Activated CD8-positive, alpha-beta T cell treated with anti-CD3 and anti-CD28 coated beads for 36 hours (primary cell): ENCODE data around the gene SARM1. TPM values are rescaled to one million over a fixed set of nuclear protein-coding genes. Genes with fewer than 3 reads are reported as not detected.
A peak's percentile ranks its signal among the peaks of the same experiment; 100 is the strongest.

Source experiments
- ATAC-seq: fragments of 200-7000 bp; cut with Tn5 transposase; one replicate; pipeline ENCODE4 v1.10.0; 2021; ENCODE audit warnings: mild to moderate bottlenecking, moderate library complexity
- CTCF ChIA-PET: fragments of 350-600 bp; sonication (Branson Sonifier 250); formaldehyde crosslinking; loops from one replicate; lab custom pipeline; 2021; ENCODE audit warnings: antibody characterized with exemption; lab: Charles Lee
- POLR2A ChIA-PET: fragments of 350-600 bp; sonication (Branson Sonifier 250); formaldehyde crosslinking; loops from one replicate; lab custom pipeline; 2021; ENCODE audit warnings: antibody characterized with exemption; lab: Charles Lee
- DNase-seq: peaks from one replicate; pipeline ENCODE4 v3.0.0-alpha.2; 2020
- H3K27ac Mint-ChIP-seq: one replicate; pipeline ENCODE4 v1.8.0; 2021; ENCODE audit warnings: mild to moderate bottlenecking, mixed read lengths
- H3K27me3 Mint-ChIP-seq: one replicate; pipeline ENCODE4 v1.8.0; 2021; ENCODE audit warnings: mixed read lengths
- H3K36me3 Mint-ChIP-seq: one replicate; pipeline ENCODE4 v1.8.0; 2021; ENCODE audit warnings: low read depth, mixed read lengths
- H3K4me1 Mint-ChIP-seq: one replicate; pipeline ENCODE4 v1.8.0; 2021; ENCODE audit warnings: low read depth, mixed read lengths
- H3K4me3 Mint-ChIP-seq: one replicate; pipeline ENCODE4 v1.8.0; 2021; ENCODE audit warnings: mild to moderate bottlenecking, moderate library complexity, mixed read lengths
- H3K9me3 Mint-ChIP-seq: one replicate; pipeline ENCODE4 v1.8.0; 2021; ENCODE audit warnings: mixed read lengths
- intact Hi-C: fragments of 100-400 bp; cut with micrococcal nuclease; formaldehyde crosslinking; loops from one replicate; pipeline ENCODE4 v1.10.0; 2022
- total RNA-seq, 2 experiments: library from RNA; stranded (reverse); gene quantifications; one replicate each; pipeline ENCODE4 v1.2.3, GENCODE V29; 2021
- TF ChIP-seq, protein P1 (sequence below): fragments of 200-600 bp; IDR thresholded peaks from one replicate; pipeline ENCODE4 v1.8.0; 2022; ENCODE audit warnings: antibody characterized with exemption, mild to moderate bottlenecking

Gene SARM1
- total RNA-seq, 2 experiments from 2014 or later, result 16.7 to 19.8 TPM

- Mint-ChIP-seq H3K4me1 (peaks cover 9% of the 10 kb centered on the region), H3K4me3 (no peak overlapping the region), H3K27ac (no peak overlapping the region), H3K9me3 (no peaks in the 10 kb centered on the region), H3K36me3 (no peaks in the 10 kb centered on the region), H3K27me3 (no peaks in the 10 kb centered on the region)
- DNase-seq, result no peak
- ChIA-PET CTCF (interaction anchor here (0.6 to 1.5 kb wide), 4 partner anchors 9 to 482 kb away, joined by 3 to 5 read pairs (median 3); no protein-coding TSS in a partner anchor), POLR2A (interaction anchor here (1.0 to 5.5 kb wide), 3 partner anchors 11 to 50 kb away, joined by 3 to 35 read pairs (median 5); partner anchors contain the start of gene POLDIP2)
- TF ChIP-seq, protein P1, sequence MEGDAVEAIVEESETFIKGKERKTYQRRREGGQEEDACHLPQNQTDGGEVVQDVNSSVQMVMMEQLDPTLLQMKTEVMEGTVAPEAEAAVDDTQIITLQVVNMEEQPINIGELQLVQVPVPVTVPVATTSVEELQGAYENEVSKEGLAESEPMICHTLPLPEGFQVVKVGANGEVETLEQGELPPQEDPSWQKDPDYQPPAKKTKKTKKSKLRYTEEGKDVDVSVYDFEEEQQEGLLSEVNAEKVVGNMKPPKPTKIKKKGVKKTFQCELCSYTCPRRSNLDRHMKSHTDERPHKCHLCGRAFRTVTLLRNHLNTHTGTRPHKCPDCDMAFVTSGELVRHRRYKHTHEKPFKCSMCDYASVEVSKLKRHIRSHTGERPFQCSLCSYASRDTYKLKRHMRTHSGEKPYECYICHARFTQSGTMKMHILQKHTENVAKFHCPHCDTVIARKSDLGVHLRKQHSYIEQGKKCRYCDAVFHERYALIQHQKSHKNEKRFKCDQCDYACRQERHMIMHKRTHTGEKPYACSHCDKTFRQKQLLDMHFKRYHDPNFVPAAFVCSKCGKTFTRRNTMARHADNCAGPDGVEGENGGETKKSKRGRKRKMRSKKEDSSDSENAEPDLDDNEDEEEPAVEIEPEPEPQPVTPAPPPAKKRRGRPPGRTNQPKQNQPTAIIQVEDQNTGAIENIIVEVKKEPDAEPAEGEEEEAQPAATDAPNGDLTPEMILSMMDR, result no peak
- intact Hi-C loops, result no loop called here
- no peak for ATAC-seq
Measured at GRCh38 chr17:28367641-28368305, 3.7 kb upstream of the SARM1 start.

- POLR2A ChIA-PET, result interaction anchor here (2.0 to 5.5 kb wide), 2 partner anchors 11 to 16 kb away, joined by 5 to 35 read pairs; partner anchors contain the start of gene POLDIP2
Measured at GRCh38 chr17:28368306-28368831, 3.1 kb upstream of the SARM1 start.

DNA sequence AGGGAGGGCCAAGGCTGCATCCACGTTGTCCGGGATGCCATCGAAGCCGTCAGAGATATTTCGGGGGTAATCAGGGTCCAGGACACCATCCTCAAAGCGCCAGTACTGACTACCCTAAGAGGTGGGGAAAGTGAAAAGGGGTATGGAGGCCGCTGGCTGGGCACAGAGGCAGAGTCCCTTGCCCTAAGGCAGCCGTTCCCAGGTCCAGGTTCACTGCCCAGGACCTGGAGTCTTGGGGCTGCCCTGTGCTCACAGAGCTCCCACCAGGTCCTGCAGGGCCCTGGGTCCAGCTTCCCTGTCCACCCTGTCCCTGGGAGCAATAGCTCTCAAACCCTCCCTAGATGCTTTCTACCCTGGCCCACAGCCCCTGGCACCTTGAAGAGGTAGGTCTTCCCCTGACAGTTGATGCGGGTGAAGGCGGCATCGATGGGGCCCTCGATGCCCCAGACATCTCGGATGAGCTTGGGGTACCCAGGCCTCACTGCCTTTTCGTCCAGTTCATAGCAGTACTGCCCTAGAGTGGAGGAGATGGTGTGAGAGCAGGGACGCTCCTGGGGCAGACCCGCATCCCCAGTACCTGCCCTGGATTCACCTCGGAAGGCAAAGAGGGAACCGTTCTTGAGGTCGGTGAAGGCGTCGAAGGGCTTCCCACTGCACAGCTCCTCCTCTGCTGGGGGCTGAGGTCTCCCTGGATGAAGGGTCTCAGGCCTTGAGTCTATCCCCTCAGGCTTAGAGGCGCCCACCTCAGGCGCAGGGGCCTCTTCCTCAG lies 2.4 kb upstream of the SARM1 start:
- POLR2A ChIA-PET, result interaction anchor here (1.8 to 5.5 kb wide), 3 partner anchors 11 to 15 kb away, joined by 5 to 35 read pairs (median 5); partner anchors contain the start of gene POLDIP2
- TF ChIP-seq, protein P1, result no peak
- Mint-ChIP-seq H3K27ac (no peak overlapping the region), H3K4me3 (no peak overlapping the region), H3K36me3 (peaks cover 5% of the 10 kb centered on the region), H3K4me1 (peaks cover 20% of the 10 kb centered on the region), H3K27me3 (no peaks in the 10 kb centered on the region), H3K9me3 (no peaks in the 10 kb centered on the region)
- intact Hi-C loops, result no loop called here
- no peak for DNase-seq
- CTCF ChIA-PET, result interaction anchor here (1.5 kb wide), 1 partner anchor 48 kb away, joined by 5 read pairs; no protein-coding TSS in a partner anchor
- no peak for ATAC-seq

More at GRCh38 chr17:28368306-28368831, 3.1 kb upstream of the SARM1 start:
- Mint-ChIP-seq H3K36me3 (peaks cover 1% of the 10 kb centered on the region), H3K4me1 (peaks cover 15% of the 10 kb centered on the region), H3K27me3 (no peaks in the 10 kb centered on the region), H3K9me3 (no peaks in the 10 kb centered on the region), H3K27ac (no peak overlapping the region), H3K4me3 (no peak overlapping the region)
- ATAC-seq (no peak), DNase-seq (no peak)
- intact Hi-C loops, result no loop called here
- CTCF ChIA-PET, result interaction anchor here (0.7 to 1.5 kb wide), 2 partner anchors 10 to 48 kb away, joined by 3 to 5 read pairs; no protein-coding TSS in a partner anchor
- TF ChIP-seq, protein P1, result no peak

- intact Hi-C loops, result no loop called here
- ChIA-PET POLR2A (interaction anchor here (1.8 to 5.5 kb wide), 3 partner anchors 11 to 15 kb away, joined by 5 to 35 read pairs (median 5); partner anchors contain the start of gene POLDIP2), CTCF (no interaction called here)
- Mint-ChIP-seq H3K4me3 (no peak overlapping the region), H3K27me3 (no peaks in the 10 kb centered on the region), H3K36me3 (peaks cover 5% of the 10 kb centered on the region), H3K4me1 (peaks cover 20% of the 10 kb centered on the region), H3K27ac (no peak overlapping the region), H3K9me3 (no peaks in the 10 kb centered on the region)
- TF ChIP-seq, protein P1, result no peak
- DNase-seq (peak; percentile 27), ATAC-seq (no peak)
Measured at GRCh38 chr17:28369684-28370034, 1.8 kb upstream of the SARM1 start.
